ENCODE measurements around the gene ATG4B.
A peak's percentile ranks its signal among the peaks of the same experiment; 100 is the strongest.

ATG4B gene

GRCh38 chr2:241632478-241633325 is 4.8 kb upstream of the ATG4B start:
- H3K9me3 ChIP-seq (ENCODE audit: insufficient read depth, low read depth, low read length) = no peaks in the 10 kb centered on the region
- peaks cover 3% of the 10 kb centered on the region; the same call in 1 of the 2 replicates for H3K4me1 ChIP-seq (ENCODE audit: insufficient read depth, low read length)
- H3K36me3 ChIP-seq (ENCODE audit: insufficient read depth, low read length) = peaks cover 54% of the 10 kb centered on the region
- no peak overlapping the region for H3K27ac ChIP-seq (ENCODE audit: low read depth, low read length)
- no peaks in the 10 kb centered on the region for H3K27me3 ChIP-seq (ENCODE audit: insufficient read depth, low read length)
- no peak overlapping the region for H3K9ac ChIP-seq (ENCODE audit: low read depth, low read length)
- WGBS = 95% methylated on average over 38 of the region's 39 CpGs
- H3K4me3 ChIP-seq (ENCODE audit: low read length) = no peak overlapping the region

- Histone ChIP-seq H3K27ac (ENCODE audit: low read depth, low read length) (no peak overlapping the region), H3K9me3 (ENCODE audit: insufficient read depth, low read depth, low read length) (no peaks in the 10 kb centered on the region), H3K36me3 (ENCODE audit: insufficient read depth, low read length) (peaks cover 50% of the 10 kb centered on the region), H3K27me3 (ENCODE audit: insufficient read depth, low read length) (no peaks in the 10 kb centered on the region), H3K4me1 (ENCODE audit: insufficient read depth, low read length) (peaks cover 3% of the 10 kb centered on the region; the same call in 1 of the 2 replicates), H3K9ac (ENCODE audit: low read depth, low read length) (no peak overlapping the region), H3K4me3 (ENCODE audit: low read length) (no peak overlapping the region)
- WGBS = 94% methylated on average over 17 of the region's 17 CpGs
Measured at GRCh38 chr2:241633561-241633960, 3.9 kb upstream of the ATG4B start.

DNA sequence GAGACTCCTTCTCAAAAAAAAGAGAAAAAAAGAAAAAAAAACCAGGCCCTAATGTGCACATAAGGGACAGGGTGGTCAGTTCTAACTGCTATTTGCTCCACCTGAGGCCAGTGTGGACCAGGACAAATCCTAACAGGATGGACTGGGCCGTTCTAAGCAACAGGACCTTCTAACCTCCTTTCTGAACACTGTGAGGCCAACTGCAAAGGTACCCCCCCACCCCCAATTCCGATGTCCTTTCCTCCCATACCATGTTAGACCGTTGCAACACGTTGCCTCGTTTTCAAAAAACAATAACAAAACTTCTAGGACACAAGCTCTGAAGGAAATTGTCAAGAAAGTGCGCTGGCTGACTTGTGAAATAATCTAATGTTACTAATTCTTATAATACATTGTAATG is 1.7 kb upstream of the ATG4B start:
- Histone ChIP-seq H3K9me3 (ENCODE audit: insufficient read depth, low read depth, low read length) (peaks cover 12% of the 10 kb centered on the region), H3K4me3 (ENCODE audit: low read length) (peak overlapping the region; percentile 100), H3K9ac (ENCODE audit: low read depth, low read length) (peak overlapping the region; percentile 100), H3K4me1 (ENCODE audit: insufficient read depth, low read length) (peaks cover 3% of the 10 kb centered on the region; the same call in 1 of the 2 replicates), H3K27ac (ENCODE audit: low read depth, low read length) (no peak overlapping the region), H3K36me3 (ENCODE audit: insufficient read depth, low read length) (peaks cover 58% of the 10 kb centered on the region), H3K27me3 (ENCODE audit: insufficient read depth, low read length) (no peaks in the 10 kb centered on the region)
- WGBS = 22% methylated on average over 5 of the region's 6 CpGs

DNA sequence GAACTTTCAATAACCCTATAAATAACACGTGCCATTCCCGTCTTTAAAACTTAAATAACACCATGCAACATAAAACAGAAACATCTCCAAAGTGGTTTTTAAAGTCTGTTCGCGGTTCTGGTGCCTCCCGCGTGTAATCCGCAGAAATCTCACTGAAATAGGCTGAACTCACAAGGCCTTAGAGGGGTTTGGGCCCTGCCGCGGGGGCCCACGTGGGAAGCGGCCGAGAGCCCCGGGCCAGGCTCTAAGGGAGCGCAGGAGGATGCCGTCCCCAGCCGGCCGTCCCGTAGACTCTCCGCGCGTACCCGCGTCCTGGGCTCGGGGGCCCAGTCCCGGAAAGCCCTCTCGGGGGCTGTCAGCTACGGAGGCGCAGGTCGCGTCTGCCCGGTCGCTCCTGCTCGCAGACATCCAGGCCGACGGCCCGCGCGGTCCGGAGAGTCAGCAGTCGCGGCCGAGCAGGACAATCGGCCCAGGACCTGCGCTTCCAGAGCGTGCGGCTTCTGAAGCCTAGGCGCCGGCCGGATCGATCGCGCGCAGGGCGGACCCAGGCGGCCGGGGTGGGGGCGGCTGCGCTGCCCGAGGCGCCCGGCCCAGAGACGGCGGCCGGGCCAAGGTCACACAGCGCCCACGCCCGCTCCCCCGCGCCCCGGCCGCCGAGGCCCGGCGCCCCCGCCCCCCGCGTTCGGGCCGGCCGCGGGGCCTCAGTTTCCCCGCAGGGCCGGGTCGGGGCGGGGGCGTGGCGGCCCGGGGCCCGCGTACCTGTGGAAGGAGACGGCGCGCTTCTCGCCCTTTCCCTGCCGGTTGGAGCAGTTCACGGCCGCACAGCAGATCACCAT is 1.1 kb upstream of the ATG4B start:
- peak overlapping the region; percentile 43 for H3K27ac ChIP-seq (ENCODE audit: low read depth, low read length)
- peaks cover 51% of the 10 kb centered on the region for H3K36me3 ChIP-seq (ENCODE audit: insufficient read depth, low read length)
- H3K4me3 ChIP-seq (ENCODE audit: low read length) = peak overlapping the region; percentile 100
- peaks cover 3% of the 10 kb centered on the region; the same call in 1 of the 2 replicates for H3K4me1 ChIP-seq (ENCODE audit: insufficient read depth, low read length)
- H3K27me3 ChIP-seq (ENCODE audit: insufficient read depth, low read length) = no peaks in the 10 kb centered on the region
- H3K9ac ChIP-seq (ENCODE audit: low read depth, low read length) = peak overlapping the region; percentile 100
- peaks cover 12% of the 10 kb centered on the region for H3K9me3 ChIP-seq (ENCODE audit: insufficient read depth, low read depth, low read length)
- WGBS = under 1% methylated on average over 97 of the region's 97 CpGs

- peaks cover 3% of the 10 kb centered on the region; the same call in 1 of the 2 replicates for H3K4me1 ChIP-seq (ENCODE audit: insufficient read depth, low read length)
- peak overlapping the region; percentile 100 for H3K4me3 ChIP-seq (ENCODE audit: low read length)
- H3K36me3 ChIP-seq (ENCODE audit: insufficient read depth, low read length) = peaks cover 35% of the 10 kb centered on the region
- H3K27ac ChIP-seq (ENCODE audit: low read depth, low read length) = peak overlapping the region; percentile 100
- peaks cover 12% of the 10 kb centered on the region for H3K9me3 ChIP-seq (ENCODE audit: insufficient read depth, low read depth, low read length)
- no peaks in the 10 kb centered on the region for H3K27me3 ChIP-seq (ENCODE audit: insufficient read depth, low read length)
- peak overlapping the region; percentile 100 for H3K9ac ChIP-seq (ENCODE audit: low read depth, low read length)
- 3% methylated on average over 67 of the region's 67 CpGs for WGBS
Measured at GRCh38 chr2:241637795-241638660, 535 bp downstream of the ATG4B start.

- peak overlapping the region; percentile 100 for H3K4me3 ChIP-seq (ENCODE audit: low read length)
- H3K4me1 ChIP-seq (ENCODE audit: insufficient read depth, low read length) = peaks cover 3% of the 10 kb centered on the region; the same call in 1 of the 2 replicates
- no peaks in the 10 kb centered on the region for H3K27me3 ChIP-seq (ENCODE audit: insufficient read depth, low read length)
- peaks cover 28% of the 10 kb centered on the region for H3K36me3 ChIP-seq (ENCODE audit: insufficient read depth, low read length)
- H3K9me3 ChIP-seq (ENCODE audit: insufficient read depth, low read depth, low read length) = peaks cover 12% of the 10 kb centered on the region
- WGBS = 97% methylated on average over 14 of the region's 14 CpGs
- H3K27ac ChIP-seq (ENCODE audit: low read depth, low read length) = no peak overlapping the region
- no peak overlapping the region for H3K9ac ChIP-seq (ENCODE audit: low read depth, low read length)
Measured at GRCh38 chr2:241638940-241639339, 1.4 kb downstream of the ATG4B start.

DNA sequence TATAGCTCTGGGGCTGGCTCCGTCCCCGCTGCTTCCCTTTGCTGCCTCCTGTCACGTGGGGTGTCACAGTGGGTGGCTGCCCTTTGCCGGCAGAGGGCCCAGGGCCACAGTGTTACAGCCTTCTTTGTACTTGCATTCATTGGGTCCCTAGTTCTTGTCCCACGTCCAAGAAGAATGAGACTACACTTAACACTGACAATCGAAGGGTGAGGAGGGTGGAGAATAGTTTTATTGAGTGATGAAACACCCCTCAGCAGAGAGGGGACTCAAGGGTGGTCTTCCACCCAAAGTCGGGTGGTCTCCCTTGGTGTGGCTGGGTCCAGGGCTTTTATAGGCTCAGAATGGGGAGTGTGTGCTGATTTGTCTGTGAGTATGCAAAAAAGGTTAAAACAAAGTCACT is 1.9 kb downstream of the ATG4B start:
- peaks cover 12% of the 10 kb centered on the region for H3K9me3 ChIP-seq (ENCODE audit: insufficient read depth, low read depth, low read length)

GRCh38 chr2:241640165-241640795 is 2.8 kb downstream of the ATG4B start:
- Histone ChIP-seq H3K27me3 (ENCODE audit: insufficient read depth, low read length) (no peaks in the 10 kb centered on the region), H3K27ac (ENCODE audit: low read depth, low read length) (no peak overlapping the region), H3K9ac (ENCODE audit: low read depth, low read length) (no peak overlapping the region), H3K36me3 (ENCODE audit: insufficient read depth, low read length) (peaks cover 19% of the 10 kb centered on the region), H3K4me1 (ENCODE audit: insufficient read depth, low read length) (peaks cover 3% of the 10 kb centered on the region; the same call in 1 of the 2 replicates), H3K9me3 (ENCODE audit: insufficient read depth, low read depth, low read length) (peaks cover 12% of the 10 kb centered on the region), H3K4me3 (ENCODE audit: low read length) (0 out of 2 replicates have a peak overlapping the region, but pooled peaks have one; percentile 10)
- WGBS = 93% methylated on average over 8 of the region's 8 CpGs

More for the DNA sequence above, 1.9 kb downstream of the ATG4B start:
- peaks cover 24% of the 10 kb centered on the region for H3K36me3 ChIP-seq (ENCODE audit: insufficient read depth, low read length)
- WGBS = 95% methylated on average over 7 of the region's 7 CpGs
- no peaks in the 10 kb centered on the region for H3K27me3 ChIP-seq (ENCODE audit: insufficient read depth, low read length)
- peaks cover 3% of the 10 kb centered on the region; the same call in 1 of the 2 replicates for H3K4me1 ChIP-seq (ENCODE audit: insufficient read depth, low read length)
- H3K27ac ChIP-seq (ENCODE audit: low read depth, low read length) = no peak overlapping the region
- H3K9ac ChIP-seq (ENCODE audit: low read depth, low read length) = no peak overlapping the region
- H3K4me3 ChIP-seq (ENCODE audit: low read length) = peak overlapping the region; percentile 100

GRCh38 chr2:241641631-241642030 is 4.1 kb downstream of the ATG4B start:
- no peak overlapping the region for H3K4me3 ChIP-seq (ENCODE audit: low read length)
- peaks cover 12% of the 10 kb centered on the region for H3K9me3 ChIP-seq (ENCODE audit: insufficient read depth, low read depth, low read length)
- no peak overlapping the region for H3K9ac ChIP-seq (ENCODE audit: low read depth, low read length)
- H3K27me3 ChIP-seq (ENCODE audit: insufficient read depth, low read length) = no peaks in the 10 kb centered on the region
- peaks cover 22% of the 10 kb centered on the region for H3K36me3 ChIP-seq (ENCODE audit: insufficient read depth, low read length)
- H3K4me1 ChIP-seq (ENCODE audit: insufficient read depth, low read length) = no peaks in the 10 kb centered on the region
- no peak overlapping the region for H3K27ac ChIP-seq (ENCODE audit: low read depth, low read length)
- WGBS = 62% methylated on average over 2 of the region's 2 CpGs
